Adipocyte (in vitro differentiated cells): ENCODE data around the gene ELP4.

Source experiments
- DNase-seq: peaks from one replicate; pipeline ENCODE4 v3.0.0-alpha.2; 2015; ENCODE audit warnings: low read depth
- H3K27me3 ChIP-seq: replicated peaks from 2 replicates; pipeline ENCODE4 v1.7.0; 2013; ENCODE audit warnings: mild to moderate bottlenecking, low read length, moderate library complexity; ENCODE audit not compliant: control insufficient read depth, insufficient read depth
- H3K36me3 ChIP-seq: 2 replicates; pipeline ENCODE4 v1.7.0; 2013; ENCODE audit warnings: low read length, mild to moderate bottlenecking, moderate library complexity; ENCODE audit not compliant: control insufficient read depth, insufficient read depth, severe bottlenecking
- H3K4me1 ChIP-seq: 2 replicates; pipeline ENCODE4 v1.7.0; 2013; ENCODE audit warnings: mild to moderate bottlenecking, low read length, moderate library complexity; ENCODE audit not compliant: control insufficient read depth, insufficient read depth
- H3K4me3 ChIP-seq: 2 replicates; pipeline ENCODE4 v1.7.0; 2013; ENCODE audit warnings: mild to moderate bottlenecking, low read length, moderate library complexity
- H3K9ac ChIP-seq: 2 replicates; pipeline ENCODE4 v1.7.0; 2013; ENCODE audit warnings: mild to moderate bottlenecking, low read length, moderate library complexity
- H3K9me3 ChIP-seq: 2 replicates; pipeline ENCODE4 v1.7.0; 2013; ENCODE audit warnings: mild to moderate bottlenecking, low read length, moderate library complexity; ENCODE audit not compliant: control insufficient read depth

Gene ELP4

GRCh38 chr11:31795706-31796498 is 286.3 kb downstream of the ELP4 start:
- Histone ChIP-seq H3K9ac (no peak overlapping the region), H3K4me1 (peaks cover 3% of the 10 kb centered on the region), H3K4me3 (no peak overlapping the region), H3K27me3 (peaks cover 48% of the 10 kb centered on the region), H3K9me3 (peaks cover 3% of the 10 kb centered on the region), H3K36me3 (no peaks in the 10 kb centered on the region)
- no peak for DNase-seq

GRCh38 chr11:31796499-31797189 is 287.1 kb downstream of the ELP4 start:
- Histone ChIP-seq H3K36me3 (no peaks in the 10 kb centered on the region), H3K27me3 (peaks cover 53% of the 10 kb centered on the region), H3K4me3 (no peak overlapping the region), H3K9ac (no peak overlapping the region), H3K9me3 (peaks cover 8% of the 10 kb centered on the region), H3K4me1 (peaks cover 3% of the 10 kb centered on the region)
- DNase-seq: no peak

GRCh38 chr11:31797190-31798056 is 287.9 kb downstream of the ELP4 start:
- H3K9me3 ChIP-seq: peaks cover 10% of the 10 kb centered on the region
- H3K27me3 ChIP-seq: peaks cover 59% of the 10 kb centered on the region
- H3K36me3 ChIP-seq: no peaks in the 10 kb centered on the region
- no peak overlapping the region for H3K4me3 ChIP-seq
- peaks cover 3% of the 10 kb centered on the region for H3K4me1 ChIP-seq
- DNase-seq: no peak
- no peak overlapping the region for H3K9ac ChIP-seq

- Histone ChIP-seq H3K36me3 (no peaks in the 10 kb centered on the region), H3K27me3 (peaks cover 66% of the 10 kb centered on the region), H3K4me3 (no peak overlapping the region), H3K9ac (no peak overlapping the region), H3K4me1 (peaks cover 3% of the 10 kb centered on the region), H3K9me3 (peaks cover 11% of the 10 kb centered on the region)
- DNase-seq: no peak
These were observed 288.5 kb downstream of the ELP4 start for GRCh38 chr11:31798057-31798553.

GRCh38 chr11:31798554-31799434 is 289.2 kb downstream of the ELP4 start:
- Histone ChIP-seq H3K27me3 (peaks cover 73% of the 10 kb centered on the region), H3K4me3 (no peak overlapping the region), H3K9me3 (peaks cover 15% of the 10 kb centered on the region), H3K4me1 (peaks cover 3% of the 10 kb centered on the region), H3K36me3 (no peaks in the 10 kb centered on the region), H3K9ac (no peak overlapping the region)
- no peak for DNase-seq

- DNase-seq: no peak
- no peak overlapping the region for H3K9ac ChIP-seq
- H3K36me3 ChIP-seq: no peaks in the 10 kb centered on the region
- H3K4me1 ChIP-seq: peaks cover 8% of the 10 kb centered on the region
- H3K27me3 ChIP-seq: peaks cover 82% of the 10 kb centered on the region
- H3K4me3 ChIP-seq: no peak overlapping the region
- H3K9me3 ChIP-seq: peaks cover 15% of the 10 kb centered on the region
These were observed 290.1 kb downstream of the ELP4 start for GRCh38 chr11:31799435-31800397.

- no peaks in the 10 kb centered on the region for H3K36me3 ChIP-seq
- H3K9me3 ChIP-seq: peaks cover 15% of the 10 kb centered on the region
- no peak for DNase-seq
- H3K9ac ChIP-seq: no peak overlapping the region
- H3K4me1 ChIP-seq: peaks cover 12% of the 10 kb centered on the region
- H3K27me3 ChIP-seq: peaks cover 89% of the 10 kb centered on the region
- no peak overlapping the region for H3K4me3 ChIP-seq
These were observed 291.1 kb downstream of the ELP4 start for GRCh38 chr11:31800398-31801265.

GRCh38 chr11:31801298-31801702 is 291.7 kb downstream of the ELP4 start:
- DNase-seq: no peak
- H3K9me3 ChIP-seq: peaks cover 15% of the 10 kb centered on the region
- no peaks in the 10 kb centered on the region for H3K36me3 ChIP-seq
- H3K9ac ChIP-seq: no peak overlapping the region
- no peak overlapping the region for H3K4me3 ChIP-seq
- H3K27me3 ChIP-seq: peaks cover 92% of the 10 kb centered on the region
- H3K4me1 ChIP-seq: peaks cover 12% of the 10 kb centered on the region

- peaks cover 12% of the 10 kb centered on the region for H3K4me1 ChIP-seq
- H3K4me3 ChIP-seq: no peak overlapping the region
- peaks cover 94% of the 10 kb centered on the region for H3K27me3 ChIP-seq
- H3K9ac ChIP-seq: no peak overlapping the region
- no peak for DNase-seq
- H3K36me3 ChIP-seq: no peaks in the 10 kb centered on the region
- H3K9me3 ChIP-seq: peaks cover 15% of the 10 kb centered on the region
These were observed 292.5 kb downstream of the ELP4 start for GRCh38 chr11:31802000-31802551.
